A673 (cell line): ENCODE measurements around the gene ITIH1.

Experiments used
- EZH2 ChIP-seq: fragments of 200-600 bp; sonication (generic); IDR thresholded peaks from 2 replicates; pipeline ENCODE4 v1.6.1; 2017; ENCODE audit warnings: borderline replicate concordance, low read depth, mild to moderate bottlenecking, mixed read lengths, antibody characterized with exemption, low read length; ENCODE audit not compliant: poor library complexity, severe bottlenecking
- TF ChIP-seq, protein P1 (sequence below): fragments of 300-800, 200-600 bp; sonication (generic); conservative IDR thresholded peaks from 2 replicates; pipeline ENCODE4 v1.5.1; 2017; ENCODE audit warnings: low read depth, mild to moderate bottlenecking, antibody characterized with exemption, low read length, moderate library complexity, mixed read lengths

DNA sequence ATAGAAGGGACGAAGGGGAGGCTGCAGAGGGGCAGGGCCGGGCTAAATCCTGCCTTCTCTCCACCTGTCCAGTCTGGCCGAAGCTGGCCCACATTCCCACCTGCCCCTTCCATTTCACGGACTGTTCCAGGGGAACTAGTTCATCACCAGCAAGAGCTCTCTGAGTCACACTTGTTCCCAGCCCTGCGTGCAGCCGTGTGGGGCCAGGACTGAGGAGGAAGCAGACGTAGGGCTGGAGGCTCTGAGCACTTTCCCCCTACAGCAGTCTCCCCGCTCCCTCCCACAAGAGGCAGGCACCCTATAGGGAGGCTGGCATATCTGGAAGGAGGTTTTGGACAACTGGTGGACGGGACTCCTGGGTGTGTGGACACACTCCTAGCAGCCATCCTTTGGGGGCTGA lies 50.0 kb downstream of the ITIH1 start:
- TF ChIP-seq, protein P1, sequence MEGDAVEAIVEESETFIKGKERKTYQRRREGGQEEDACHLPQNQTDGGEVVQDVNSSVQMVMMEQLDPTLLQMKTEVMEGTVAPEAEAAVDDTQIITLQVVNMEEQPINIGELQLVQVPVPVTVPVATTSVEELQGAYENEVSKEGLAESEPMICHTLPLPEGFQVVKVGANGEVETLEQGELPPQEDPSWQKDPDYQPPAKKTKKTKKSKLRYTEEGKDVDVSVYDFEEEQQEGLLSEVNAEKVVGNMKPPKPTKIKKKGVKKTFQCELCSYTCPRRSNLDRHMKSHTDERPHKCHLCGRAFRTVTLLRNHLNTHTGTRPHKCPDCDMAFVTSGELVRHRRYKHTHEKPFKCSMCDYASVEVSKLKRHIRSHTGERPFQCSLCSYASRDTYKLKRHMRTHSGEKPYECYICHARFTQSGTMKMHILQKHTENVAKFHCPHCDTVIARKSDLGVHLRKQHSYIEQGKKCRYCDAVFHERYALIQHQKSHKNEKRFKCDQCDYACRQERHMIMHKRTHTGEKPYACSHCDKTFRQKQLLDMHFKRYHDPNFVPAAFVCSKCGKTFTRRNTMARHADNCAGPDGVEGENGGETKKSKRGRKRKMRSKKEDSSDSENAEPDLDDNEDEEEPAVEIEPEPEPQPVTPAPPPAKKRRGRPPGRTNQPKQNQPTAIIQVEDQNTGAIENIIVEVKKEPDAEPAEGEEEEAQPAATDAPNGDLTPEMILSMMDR, result no peak
- no peak for TF ChIP-seq EZH2
